ENCODE results near the gene ZSWIM8. TPM values are rescaled to one million over a fixed set of nuclear protein-coding genes. Genes with fewer than 3 reads are reported as not detected.

ZSWIM8 gene
- total RNA-seq, 1 donor from 2014 or later: 123 TPM

DNA sequence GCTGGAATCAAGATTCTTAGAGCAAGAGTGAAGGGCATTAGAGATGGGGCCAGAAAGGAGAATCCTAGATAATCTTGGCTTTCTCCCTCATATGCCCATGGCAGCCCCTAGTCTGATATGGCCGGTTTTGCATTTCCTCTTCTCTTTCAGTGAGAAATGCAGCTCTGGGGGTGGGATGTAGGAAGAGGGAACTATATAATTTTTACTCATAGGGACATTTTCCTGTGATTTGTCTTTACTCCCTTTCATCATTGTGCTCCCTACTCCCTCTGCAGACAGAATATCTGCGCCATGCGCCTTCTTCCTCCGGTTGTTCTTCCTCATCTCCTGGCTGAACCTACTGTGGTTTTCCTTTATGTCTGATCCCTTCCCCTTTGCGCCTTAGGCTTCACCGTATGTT, 20.3 kb upstream of the ZSWIM8 start:
- no peak for DNase-seq (ENCODE audit: extremely low spot score in 2 of 2)
- TF ChIP-seq, protein P1, sequence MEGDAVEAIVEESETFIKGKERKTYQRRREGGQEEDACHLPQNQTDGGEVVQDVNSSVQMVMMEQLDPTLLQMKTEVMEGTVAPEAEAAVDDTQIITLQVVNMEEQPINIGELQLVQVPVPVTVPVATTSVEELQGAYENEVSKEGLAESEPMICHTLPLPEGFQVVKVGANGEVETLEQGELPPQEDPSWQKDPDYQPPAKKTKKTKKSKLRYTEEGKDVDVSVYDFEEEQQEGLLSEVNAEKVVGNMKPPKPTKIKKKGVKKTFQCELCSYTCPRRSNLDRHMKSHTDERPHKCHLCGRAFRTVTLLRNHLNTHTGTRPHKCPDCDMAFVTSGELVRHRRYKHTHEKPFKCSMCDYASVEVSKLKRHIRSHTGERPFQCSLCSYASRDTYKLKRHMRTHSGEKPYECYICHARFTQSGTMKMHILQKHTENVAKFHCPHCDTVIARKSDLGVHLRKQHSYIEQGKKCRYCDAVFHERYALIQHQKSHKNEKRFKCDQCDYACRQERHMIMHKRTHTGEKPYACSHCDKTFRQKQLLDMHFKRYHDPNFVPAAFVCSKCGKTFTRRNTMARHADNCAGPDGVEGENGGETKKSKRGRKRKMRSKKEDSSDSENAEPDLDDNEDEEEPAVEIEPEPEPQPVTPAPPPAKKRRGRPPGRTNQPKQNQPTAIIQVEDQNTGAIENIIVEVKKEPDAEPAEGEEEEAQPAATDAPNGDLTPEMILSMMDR (IDR thresholded peaks at IDR 0.05): no peak
- TF ChIP-seq POLR2A (IDR thresholded peaks at IDR 0.05): no peak
- no peaks in the 10 kb centered on the region for H3K9me3 ChIP-seq
- H3K27me3 ChIP-seq: no peaks in the 10 kb centered on the region
- H3K36me3 ChIP-seq: peaks cover 0 to 99% of the 10 kb centered on the region in 2 donors
- no peaks in the 10 kb centered on the region for H3K4me1 ChIP-seq
- no peak overlapping the region for H3K27ac ChIP-seq
- no peak overlapping the region for H3K4me3 ChIP-seq
- intact Hi-C loops (cut with DNase I): no loop called here

DNA sequence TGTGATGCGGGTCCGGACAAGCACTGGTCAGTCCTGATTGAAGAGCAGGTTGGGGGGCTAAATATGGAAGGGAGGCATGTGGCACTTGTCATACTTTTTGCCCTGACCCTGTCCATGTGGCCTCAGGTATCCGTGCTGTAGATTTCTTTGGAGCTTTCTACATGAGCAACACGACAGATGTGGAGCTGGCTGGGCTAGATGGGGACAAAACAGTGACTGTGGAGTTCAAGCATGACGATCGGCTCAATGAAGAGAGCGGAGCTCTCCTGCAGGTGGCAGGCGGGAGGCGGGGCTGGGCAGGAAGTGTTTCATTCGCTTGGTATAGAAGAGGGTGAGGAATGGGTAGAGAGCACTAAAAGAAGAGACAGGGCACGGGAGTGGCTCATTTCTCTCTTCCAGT, 16.5 kb upstream of the ZSWIM8 start:
- H3K36me3 ChIP-seq: peaks cover 0 to 73% of the 10 kb centered on the region in 2 donors
- intact Hi-C loops (cut with DNase I): no loop called here
- no peak for TF ChIP-seq POLR2AphosphoS5 (IDR thresholded peaks at IDR 0.05; ENCODE audit: insufficient read depth in 1 of 2, low read depth in 1 of 2)
- TF ChIP-seq, protein P1 (IDR thresholded peaks at IDR 0.05): no peak
- no peak for TF ChIP-seq POLR2A (IDR thresholded peaks at IDR 0.05)
- no peak overlapping the region for H3K4me3 ChIP-seq
- no peak overlapping the region for H3K27ac ChIP-seq
- no peaks in the 10 kb centered on the region for H3K9me3 ChIP-seq
- H3K4me1 ChIP-seq: peaks cover 16% of the 10 kb centered on the region
- DNase-seq (ENCODE audit: extremely low spot score in 2 of 2): no peak
- H3K27me3 ChIP-seq: no peaks in the 10 kb centered on the region

DNA sequence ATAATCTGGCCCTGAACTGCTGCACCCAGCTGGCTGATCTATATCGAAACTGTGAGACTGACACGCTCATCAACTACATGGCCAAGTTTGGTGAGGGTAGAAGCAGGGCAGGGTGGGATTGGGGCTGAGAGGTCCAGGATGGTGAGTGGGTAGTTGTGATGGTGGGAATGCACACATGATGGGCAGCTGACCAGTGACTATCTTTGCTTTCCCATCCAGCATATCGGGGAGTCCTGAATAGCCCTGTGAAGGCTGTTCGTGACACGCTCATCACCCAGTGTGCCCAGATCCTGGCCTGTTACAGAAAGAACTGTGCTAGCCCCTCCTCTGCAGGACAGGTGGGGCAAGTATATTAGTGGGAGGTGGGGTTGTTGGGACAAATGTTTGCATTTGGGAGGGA, 16.0 kb upstream of the ZSWIM8 start:
- TF ChIP-seq, protein P1 (IDR thresholded peaks at IDR 0.05): no peak
- TF ChIP-seq POLR2A (IDR thresholded peaks at IDR 0.05) (no peak), POLR2AphosphoS5 (IDR thresholded peaks at IDR 0.05; ENCODE audit: insufficient read depth in 1 of 2, low read depth in 1 of 2) (no peak)
- DNase-seq (ENCODE audit: extremely low spot score in 2 of 2): no peak
- Histone ChIP-seq H3K27me3 (no peaks in the 10 kb centered on the region), H3K9me3 (no peaks in the 10 kb centered on the region), H3K4me1 (peaks cover 21% of the 10 kb centered on the region), H3K36me3 (peaks cover 0 to 69% of the 10 kb centered on the region in 2 donors), H3K4me3 (no peak overlapping the region), H3K27ac (no peak overlapping the region)
- intact Hi-C loops (cut with DNase I): no loop called here

DNA sequence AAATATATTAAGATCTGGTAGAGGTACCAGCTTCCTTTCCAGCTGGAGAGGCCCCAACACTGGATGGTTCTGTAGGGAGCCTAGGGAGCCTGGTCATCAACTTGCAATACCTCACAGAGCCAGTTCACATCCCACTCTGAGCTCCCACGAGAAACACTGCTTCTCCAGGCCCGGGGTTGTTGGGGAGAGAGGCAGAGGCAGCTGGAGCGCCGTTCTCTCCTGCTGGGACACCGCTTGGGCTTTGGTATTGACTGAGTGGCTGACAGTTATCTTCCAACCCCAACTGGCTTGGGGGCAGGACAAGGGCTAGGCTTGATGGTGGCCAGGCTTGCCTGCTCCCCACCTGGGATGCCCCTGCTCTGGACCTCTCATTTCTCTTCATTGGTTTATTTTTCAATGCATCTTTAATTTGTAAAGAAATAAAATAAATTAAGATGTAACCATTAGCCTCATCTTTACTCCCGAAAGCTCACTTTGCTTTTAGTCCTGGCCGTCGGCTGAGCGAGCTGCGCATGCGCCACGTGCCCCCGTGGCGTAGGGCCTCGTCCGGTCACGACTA, 13.6 kb upstream of the ZSWIM8 start:
- intact Hi-C loops (cut with DNase I): no loop called here
- H3K9me3 ChIP-seq: no peaks in the 10 kb centered on the region
- no peaks in the 10 kb centered on the region for H3K27me3 ChIP-seq
- DNase-seq (ENCODE audit: extremely low spot score in 2 of 2): no peak
- H3K36me3 ChIP-seq: peaks cover 0 to 56% of the 10 kb centered on the region in 2 donors
- peak overlapping the region; percentile 78 to 79 for H3K4me3 ChIP-seq
- TF ChIP-seq POLR2A (IDR thresholded peaks at IDR 0.05) (no peak), POLR2AphosphoS5 (IDR thresholded peaks at IDR 0.05; ENCODE audit: insufficient read depth in 1 of 2, low read depth in 1 of 2) (peak in 1 of 2 donors; percentile 82)
- TF ChIP-seq, protein P1 (IDR thresholded peaks at IDR 0.05): no peak
- H3K27ac ChIP-seq: peak overlapping the region; percentile 95
- peaks cover 40% of the 10 kb centered on the region for H3K4me1 ChIP-seq

DNA sequence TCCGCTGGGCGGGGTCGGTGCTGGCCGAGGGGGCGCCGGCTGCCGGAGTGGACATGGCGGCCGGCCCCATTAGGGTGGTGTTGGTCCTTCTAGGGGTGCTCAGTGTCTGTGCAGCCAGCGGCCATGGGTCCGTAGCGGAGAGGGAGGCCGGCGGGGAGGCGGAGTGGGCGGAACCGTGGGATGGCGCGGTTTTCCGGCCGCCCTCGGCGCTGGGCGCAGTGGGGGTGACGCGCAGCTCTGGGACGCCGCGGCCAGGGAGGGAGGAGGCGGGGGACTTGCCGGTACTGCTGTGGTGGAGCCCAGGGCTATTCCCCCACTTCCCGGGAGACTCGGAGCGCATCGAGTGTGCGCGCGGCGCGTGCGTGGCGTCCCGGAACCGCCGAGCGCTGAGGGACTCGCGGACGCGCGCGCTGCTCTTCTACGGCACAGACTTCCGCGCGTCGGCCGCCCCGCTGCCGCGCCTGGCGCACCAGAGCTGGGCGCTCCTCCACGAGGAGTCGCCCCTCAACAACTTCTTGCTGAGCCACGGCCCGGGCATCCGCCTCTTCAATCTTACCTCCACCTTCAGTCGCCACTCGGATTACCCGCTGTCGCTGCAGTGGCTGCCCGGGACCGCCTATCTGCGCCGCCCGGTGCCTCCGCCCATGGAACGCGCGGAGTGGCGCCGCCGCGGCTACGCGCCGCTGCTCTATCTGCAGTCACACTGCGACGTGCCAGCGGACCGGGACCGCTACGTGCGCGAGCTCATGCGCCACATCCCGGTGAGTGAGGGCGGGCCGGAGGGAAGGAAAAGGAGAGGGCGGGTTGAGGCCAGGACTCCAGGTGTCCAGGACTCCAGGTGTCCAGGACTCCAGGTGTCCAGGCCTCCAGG, 12.9 kb upstream of the ZSWIM8 start:
- Histone ChIP-seq H3K4me1 (peaks cover 40% of the 10 kb centered on the region), H3K36me3 (peaks cover 0 to 49% of the 10 kb centered on the region in 2 donors), H3K27me3 (no peaks in the 10 kb centered on the region), H3K4me3 (peak overlapping the region; percentile 78 to 79), H3K9me3 (no peaks in the 10 kb centered on the region), H3K27ac (peak overlapping the region; percentile 95)
- TF ChIP-seq, protein P1 (IDR thresholded peaks at IDR 0.05): no peak
- peak in 1 of 2 donors; percentile 91 for TF ChIP-seq POLR2A (IDR thresholded peaks at IDR 0.05)
- TF ChIP-seq POLR2AphosphoS5 (IDR thresholded peaks at IDR 0.05; ENCODE audit: insufficient read depth in 1 of 2, low read depth in 1 of 2): peak in 1 of 2 donors; percentile 98
- DNase-seq (ENCODE audit: extremely low spot score in 2 of 2): peak in 1 of 2 donors; percentile 90
- intact Hi-C loops (cut with DNase I): no loop called here
